DND-41 (cell line): ENCODE data around the gene FAM200C.

Experiments used
- ATAC-seq: fragments of 200-7000 bp; cut with Tn5 transposase; 3 replicates; pipeline ENCODE4 v1.9.1; 2021; ENCODE audit warnings: low read depth; ENCODE audit not compliant: insufficient read depth
- DNase-seq: peaks from one replicate; pipeline ENCODE4 v3.0.0-alpha.2; 2020
- H2AFZ ChIP-seq: 2 replicates; pipeline ENCODE4 v1.6.0; 2012; ENCODE audit warnings: low read depth, low read length
- H3K27ac ChIP-seq: 2 replicates; pipeline ENCODE4 v1.5.1; 2012; ENCODE audit warnings: low read length, inconsistent platforms
- H3K27me3 ChIP-seq: fragments of 200-600 bp; sonication (generic); 2 replicates; pipeline ENCODE4 v1.6.0; 2012; ENCODE audit warnings: low read length, mild to moderate bottlenecking, inconsistent platforms; ENCODE audit not compliant: insufficient read depth, poor library complexity
- H3K36me3 ChIP-seq: 2 replicates; pipeline ENCODE4 v1.5.1; 2012; ENCODE audit warnings: low read length, inconsistent platforms; ENCODE audit not compliant: insufficient read depth
- H3K4me1 ChIP-seq: 2 replicates; pipeline ENCODE4 v1.5.1; 2012; ENCODE audit warnings: mild to moderate bottlenecking, low read length; ENCODE audit not compliant: insufficient read depth
- H3K4me2 ChIP-seq: 2 replicates; pipeline ENCODE4 v1.6.0; 2012; ENCODE audit warnings: mild to moderate bottlenecking, moderate library complexity, low read length, inconsistent platforms; ENCODE audit not compliant: insufficient read depth
- H3K4me3 ChIP-seq, 2 experiments: fragments of 200-600 bp in 1 of 2; shearing (Covaris generic) in 1 of 2; 2 replicates each; pipeline ENCODE4 v1.5.1; 2012 to 2016; ENCODE audit warnings: inconsistent platforms in 2 of 2, low read length in 2 of 2, mild to moderate bottlenecking in 2 of 2, low read depth in 1 of 2, moderate library complexity in 1 of 2
- H3K79me2 ChIP-seq: 2 replicates; pipeline ENCODE4 v1.6.0; 2012; ENCODE audit warnings: low read length, inconsistent platforms; ENCODE audit not compliant: insufficient read depth
- H3K9ac ChIP-seq: 2 replicates; pipeline ENCODE4 v1.6.0; 2012; ENCODE audit warnings: low read depth, mild to moderate bottlenecking, inconsistent platforms, low read length, moderate library complexity
- H3K9me3 ChIP-seq: 2 replicates; pipeline ENCODE4 v1.5.1; 2012; ENCODE audit warnings: low read length, moderate library complexity, mild to moderate bottlenecking, inconsistent platforms; ENCODE audit not compliant: insufficient read depth, severe bottlenecking
- H4K20me1 ChIP-seq: 2 replicates; pipeline ENCODE4 v1.6.0; 2012; ENCODE audit warnings: low read length; ENCODE audit not compliant: insufficient read depth
- EZH2 ChIP-seq: IDR thresholded peaks from 3 replicates; pipeline ENCODE4 v1.6.1; 2012; ENCODE audit warnings: borderline replicate concordance, low read depth, mild to moderate bottlenecking, moderate library complexity, low read length, inconsistent platforms; ENCODE audit not compliant: severe bottlenecking
- TF ChIP-seq, protein P1 (sequence below): IDR thresholded peaks from 2 replicates; pipeline ENCODE4 v1.5.1; 2012; ENCODE audit warnings: borderline replicate concordance, low read length, moderate library complexity, mild to moderate bottlenecking; ENCODE audit not compliant: poor library complexity, severe bottlenecking; ENCODE audit errors: extremely low read depth

FAM200C gene

DNA sequence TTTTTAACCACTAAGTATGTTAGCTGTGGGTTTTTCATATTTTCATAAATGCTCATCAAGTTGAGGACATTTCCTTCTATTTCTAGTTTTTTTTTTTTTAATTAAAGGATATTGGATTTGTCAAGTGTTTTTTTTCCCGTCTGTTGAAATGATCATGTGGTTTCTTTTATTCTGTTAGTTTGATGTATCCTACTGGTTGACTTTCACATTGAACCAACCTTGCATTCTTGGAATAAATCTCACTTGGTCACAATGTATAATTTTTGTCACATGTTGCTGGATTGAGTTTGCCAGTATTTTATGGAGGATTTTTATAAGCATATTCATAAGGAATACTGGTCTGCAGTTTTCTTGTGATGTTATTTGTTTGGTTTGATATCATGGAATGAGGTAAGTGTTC, 12.4 kb downstream of the FAM200C start:
- H3K36me3 ChIP-seq = no peaks in the 10 kb centered on the region; the same call in 1 of the 2 replicates
- H3K4me3 ChIP-seq = no peak overlapping the region
- no peak overlapping the region for H2AFZ ChIP-seq
- H3K4me2 ChIP-seq = no peak overlapping the region
- TF ChIP-seq, protein P1, sequence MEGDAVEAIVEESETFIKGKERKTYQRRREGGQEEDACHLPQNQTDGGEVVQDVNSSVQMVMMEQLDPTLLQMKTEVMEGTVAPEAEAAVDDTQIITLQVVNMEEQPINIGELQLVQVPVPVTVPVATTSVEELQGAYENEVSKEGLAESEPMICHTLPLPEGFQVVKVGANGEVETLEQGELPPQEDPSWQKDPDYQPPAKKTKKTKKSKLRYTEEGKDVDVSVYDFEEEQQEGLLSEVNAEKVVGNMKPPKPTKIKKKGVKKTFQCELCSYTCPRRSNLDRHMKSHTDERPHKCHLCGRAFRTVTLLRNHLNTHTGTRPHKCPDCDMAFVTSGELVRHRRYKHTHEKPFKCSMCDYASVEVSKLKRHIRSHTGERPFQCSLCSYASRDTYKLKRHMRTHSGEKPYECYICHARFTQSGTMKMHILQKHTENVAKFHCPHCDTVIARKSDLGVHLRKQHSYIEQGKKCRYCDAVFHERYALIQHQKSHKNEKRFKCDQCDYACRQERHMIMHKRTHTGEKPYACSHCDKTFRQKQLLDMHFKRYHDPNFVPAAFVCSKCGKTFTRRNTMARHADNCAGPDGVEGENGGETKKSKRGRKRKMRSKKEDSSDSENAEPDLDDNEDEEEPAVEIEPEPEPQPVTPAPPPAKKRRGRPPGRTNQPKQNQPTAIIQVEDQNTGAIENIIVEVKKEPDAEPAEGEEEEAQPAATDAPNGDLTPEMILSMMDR = no peak
- no peak for TF ChIP-seq EZH2
- DNase-seq = no peak
- no peaks in the 10 kb centered on the region for H3K4me1 ChIP-seq
- H3K79me2 ChIP-seq = no peaks in the 10 kb centered on the region
- no peak for ATAC-seq
- peaks cover 8% of the 10 kb centered on the region for H3K9me3 ChIP-seq
- no peak overlapping the region for H3K9ac ChIP-seq
- no peaks in the 10 kb centered on the region for H3K27me3 ChIP-seq
- H4K20me1 ChIP-seq = no peaks in the 10 kb centered on the region
- H3K27ac ChIP-seq = no peak overlapping the region

DNA sequence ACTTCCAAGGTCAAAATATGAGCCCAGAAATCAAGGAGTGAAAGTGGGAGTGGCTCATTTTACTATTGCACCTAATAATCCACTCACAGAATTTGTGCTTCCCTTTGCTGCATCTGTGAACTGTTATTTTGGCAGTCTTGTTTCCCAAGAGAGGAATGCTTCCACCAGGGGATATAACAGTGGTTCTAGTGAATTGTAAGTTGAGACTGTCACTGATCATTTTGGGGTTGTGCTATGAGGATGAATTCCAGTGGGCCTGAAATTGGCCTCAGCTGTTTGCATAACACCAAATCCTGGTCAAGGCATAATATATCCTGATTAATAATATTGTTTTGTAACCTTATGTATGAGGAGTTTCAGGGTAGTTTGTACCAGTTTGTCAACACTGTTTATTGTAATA, 14.4 kb downstream of the FAM200C start:
- no peak overlapping the region for H3K9ac ChIP-seq
- no peak overlapping the region for H3K27ac ChIP-seq
- H2AFZ ChIP-seq = no peak overlapping the region
- no peak overlapping the region for H3K4me2 ChIP-seq
- H3K36me3 ChIP-seq = no peaks in the 10 kb centered on the region; the same call in 1 of the 2 replicates
- TF ChIP-seq EZH2 = no peak
- TF ChIP-seq, protein P1 = no peak
- ATAC-seq (no peak), DNase-seq (no peak)
- H3K9me3 ChIP-seq = peaks cover 8% of the 10 kb centered on the region
- no peaks in the 10 kb centered on the region for H3K79me2 ChIP-seq
- H3K4me1 ChIP-seq = no peaks in the 10 kb centered on the region
- H3K27me3 ChIP-seq = no peaks in the 10 kb centered on the region
- no peaks in the 10 kb centered on the region for H4K20me1 ChIP-seq
- no peak overlapping the region for H3K4me3 ChIP-seq

DNA sequence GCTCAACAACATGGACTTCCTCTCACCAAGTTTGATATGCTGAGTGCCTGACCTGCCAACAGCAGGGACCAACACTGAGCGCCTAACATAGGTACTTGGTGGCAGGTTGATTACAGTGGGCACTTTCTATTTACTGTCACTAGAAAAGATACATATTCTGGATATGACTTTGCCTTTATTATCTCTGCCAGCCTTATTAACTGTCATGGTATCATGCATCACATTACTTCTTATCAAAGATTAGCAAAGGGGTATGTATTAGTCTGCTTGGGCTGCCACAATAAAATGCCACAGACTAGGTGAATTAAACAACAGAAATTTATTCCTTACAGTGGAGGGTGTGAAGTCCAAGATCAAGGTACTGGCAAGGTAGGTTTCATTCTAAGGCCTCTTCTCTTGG, 15.2 kb downstream of the FAM200C start:
- Histone ChIP-seq H3K4me3 (no peak overlapping the region), H3K4me2 (no peak overlapping the region)

More for the DNA sequence above, 15.2 kb downstream of the FAM200C start:
- Histone ChIP-seq H3K27me3 (no peaks in the 10 kb centered on the region), H3K36me3 (no peaks in the 10 kb centered on the region; the same call in 1 of the 2 replicates), H2AFZ (no peak overlapping the region), H3K9ac (no peak overlapping the region), H3K9me3 (peaks cover 8% of the 10 kb centered on the region), H4K20me1 (no peaks in the 10 kb centered on the region), H3K79me2 (no peaks in the 10 kb centered on the region), H3K4me1 (no peaks in the 10 kb centered on the region), H3K27ac (no peak overlapping the region)
- ATAC-seq = no peak
- TF ChIP-seq, protein P1 = no peak
- TF ChIP-seq EZH2 = no peak
- no peak for DNase-seq
